HEK293T (cell line): ENCODE measurements around the gene METTL5.
"Not testable (repeated sequence)": the region's sequence is repeated elsewhere in the genome, so short reads cannot be mapped to it uniquely, and the experiment has no call there.

ENCODE experiments used
- CTCF ChIA-PET: fragments of 350-600 bp; formaldehyde crosslinking; extraction: SDS; loops from one replicate; lab custom pipeline; 2021; ENCODE audit warnings: antibody characterized with exemption, inconsistent platforms; lab: Yijun Ruan, JAX
- POLR2A ChIA-PET: fragments of 350-600 bp; formaldehyde crosslinking; extraction: SDS; loops from one replicate; lab custom pipeline; 2020; ENCODE audit warnings: antibody characterized with exemption, inconsistent platforms; lab: Yijun Ruan, JAX
- DNase-seq: peaks from one replicate; pipeline ENCODE4 v3.0.0; 2012; ENCODE audit warnings: mixed read lengths; ENCODE audit errors: extremely low spot score
- ARNT ChIP-seq: fragments of 450-650 bp; IDR thresholded peaks from 2 replicates; pipeline ENCODE4 v1.6.1; 2017; ENCODE audit warnings: mild to moderate bottlenecking
- BHLHE40 ChIP-seq: fragments of 450-650 bp; IDR thresholded peaks from 2 replicates; pipeline ENCODE4 v1.6.1; 2016; ENCODE audit warnings: mild to moderate bottlenecking, moderate library complexity, borderline replicate concordance
- CTBP1 ChIP-seq: fragments of 450-650 bp; IDR thresholded peaks from 2 replicates; pipeline ENCODE4 v1.6.1; 2016; ENCODE audit warnings: borderline replicate concordance
- ELF4 ChIP-seq: fragments of 450-650 bp; IDR thresholded peaks from 2 replicates; pipeline ENCODE4 v1.6.1; 2017; ENCODE audit warnings: antibody characterized with exemption
- FOXA1 ChIP-seq: fragments of 450-650 bp; IDR thresholded peaks from 2 replicates; pipeline ENCODE4 v1.6.1; 2016; ENCODE audit warnings: mild to moderate bottlenecking
- FOXK2 ChIP-seq: fragments of 450-650 bp; IDR thresholded peaks from 2 replicates; pipeline ENCODE4 v1.6.1; 2016; ENCODE audit warnings: mild to moderate bottlenecking
- FOXM1 ChIP-seq: fragments of 450-650 bp; IDR thresholded peaks from 2 replicates; pipeline ENCODE4 v1.6.1; 2017; ENCODE audit warnings: mild to moderate bottlenecking, borderline replicate concordance
- HDGF ChIP-seq: fragments of 450-650 bp; IDR thresholded peaks from 2 replicates; pipeline ENCODE4 v1.6.1; 2017; ENCODE audit warnings: antibody characterized with exemption, borderline replicate concordance
- L3MBTL2 ChIP-seq: fragments of 450-650 bp; conservative IDR thresholded peaks from 2 replicates; pipeline ENCODE4 v1.6.1; 2016; ENCODE audit warnings: mild to moderate bottlenecking
- LEF1 ChIP-seq: fragments of 450-650 bp; IDR thresholded peaks from 2 replicates; pipeline ENCODE4 v1.6.1; 2017; ENCODE audit warnings: mild to moderate bottlenecking, borderline replicate concordance
- NFRKB ChIP-seq: fragments of 450-650 bp; IDR thresholded peaks from 2 replicates; pipeline ENCODE4 v1.6.1; 2016; ENCODE audit warnings: mild to moderate bottlenecking, moderate library complexity
- SP1 ChIP-seq: fragments of 450-650 bp; IDR thresholded peaks from 2 replicates; pipeline ENCODE4 v1.6.1; 2017
- SUZ12 ChIP-seq: fragments of 450-650 bp; IDR thresholded peaks from 2 replicates; pipeline ENCODE4 v1.6.1; 2016; ENCODE audit warnings: mild to moderate bottlenecking
- TARDBP ChIP-seq: fragments of 450-650 bp; IDR thresholded peaks from 2 replicates; pipeline ENCODE4 v1.6.1; 2016
- ZNF384 ChIP-seq: fragments of 450-650 bp; IDR thresholded peaks from 2 replicates; pipeline ENCODE4 v1.6.1; 2016
- TF ChIP-seq, protein P1 (sequence below): fragments of 450-650 bp; IDR thresholded peaks from 2 replicates; pipeline ENCODE4 v1.6.1; 2016

Gene METTL5

GRCh38 chr2:169819106-169819505, 5.6 kb downstream of the METTL5 start:
- CTCF ChIA-PET: interaction anchor here (1.0 kb wide), 1 partner anchor 8 kb away, joined by 3 read pairs; the partner anchor contains the start of gene UBR3
- POLR2A ChIA-PET: interaction anchor here (1.2 kb wide), 1 partner anchor 9 kb away, joined by 6 read pairs; no protein-coding TSS in a partner anchor
- DNase-seq: no peak
- no peak for TF ChIP-seq FOXA1
- no peak for TF ChIP-seq BHLHE40
- TF ChIP-seq SUZ12: no peak
- TF ChIP-seq L3MBTL2: no peak
- TF ChIP-seq LEF1: no peak
- no peak for TF ChIP-seq ELF4
- TF ChIP-seq, protein P1, sequence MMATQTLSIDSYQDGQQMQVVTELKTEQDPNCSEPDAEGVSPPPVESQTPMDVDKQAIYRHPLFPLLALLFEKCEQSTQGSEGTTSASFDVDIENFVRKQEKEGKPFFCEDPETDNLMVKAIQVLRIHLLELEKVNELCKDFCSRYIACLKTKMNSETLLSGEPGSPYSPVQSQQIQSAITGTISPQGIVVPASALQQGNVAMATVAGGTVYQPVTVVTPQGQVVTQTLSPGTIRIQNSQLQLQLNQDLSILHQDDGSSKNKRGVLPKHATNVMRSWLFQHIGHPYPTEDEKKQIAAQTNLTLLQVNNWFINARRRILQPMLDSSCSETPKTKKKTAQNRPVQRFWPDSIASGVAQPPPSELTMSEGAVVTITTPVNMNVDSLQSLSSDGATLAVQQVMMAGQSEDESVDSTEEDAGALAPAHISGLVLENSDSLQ: no peak
- no peak for TF ChIP-seq FOXK2
- no peak for TF ChIP-seq ARNT
- TF ChIP-seq NFRKB: no peak
- TF ChIP-seq TARDBP: no peak
- no peak for TF ChIP-seq HDGF

DNA sequence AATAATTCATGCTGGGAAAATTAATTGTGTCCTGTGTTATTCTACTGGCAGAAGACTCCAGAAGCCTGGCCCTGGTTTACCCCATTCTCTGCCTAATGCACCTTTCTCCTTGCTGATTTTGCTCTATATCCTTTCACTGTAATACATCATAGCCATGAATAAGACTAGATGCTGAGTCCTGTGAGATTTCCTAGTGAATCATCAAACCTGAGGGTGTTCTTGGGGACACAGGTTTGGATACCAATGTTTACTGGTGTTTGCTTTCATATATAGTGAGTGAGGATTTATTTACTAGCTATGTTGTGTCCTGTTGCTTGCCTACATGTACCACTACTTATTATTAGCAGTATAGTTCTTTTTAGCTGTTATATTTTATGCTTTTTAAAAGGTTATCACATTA, 6.5 kb downstream of the METTL5 start:
- CTCF ChIA-PET: interaction anchor here (1.0 kb wide), 1 partner anchor 9 kb away, joined by 3 read pairs; the partner anchor contains the start of gene UBR3

GRCh38 chr2:169817369-169817768, 7.3 kb downstream of the METTL5 start:
- POLR2A ChIA-PET, DNase-seq: not testable (repeated sequence)
- CTCF ChIA-PET: interaction anchor here (0.5 kb wide), 1 partner anchor 365 kb away, joined by 3 read pairs; no protein-coding TSS in a partner anchor

More for the DNA sequence above, 6.5 kb downstream of the METTL5 start:
- POLR2A ChIA-PET: interaction anchor here (1.2 kb wide), 1 partner anchor 10 kb away, joined by 6 read pairs; no protein-coding TSS in a partner anchor
- no peak for DNase-seq
- TF ChIP-seq SUZ12 (no peak), ZNF384 (no peak), NFRKB (no peak), CTBP1 (no peak)

DNA sequence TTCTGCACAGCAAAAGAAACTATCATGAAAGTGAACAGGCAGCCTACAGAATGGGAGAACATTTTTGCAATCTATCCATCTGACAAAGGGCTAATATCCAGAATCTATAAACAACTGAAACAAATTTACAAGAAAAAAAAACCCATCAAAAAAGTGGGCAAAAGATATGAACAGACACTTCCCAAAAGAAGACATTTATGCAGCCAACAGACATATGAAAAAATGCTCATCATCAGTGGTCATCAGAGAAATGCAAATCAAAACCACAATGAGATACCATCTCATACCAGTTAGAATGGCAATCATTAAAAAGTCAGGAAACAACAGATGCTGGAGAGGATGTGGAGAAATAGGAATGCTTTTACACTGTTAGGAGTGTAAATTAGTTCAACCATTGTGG, 7.7 kb downstream of the METTL5 start:
- DNase-seq, POLR2A ChIA-PET, CTCF ChIA-PET: not testable (repeated sequence)

GRCh38 chr2:169815849-169816248, 8.9 kb downstream of the METTL5 start:
- DNase-seq: no peak
- TF ChIP-seq TARDBP: no peak
- TF ChIP-seq FOXM1: no peak
- TF ChIP-seq NFRKB: no peak
- no peak for TF ChIP-seq ELF4
- no peak for TF ChIP-seq FOXK2
- TF ChIP-seq LEF1: no peak
- TF ChIP-seq CTBP1: no peak
- TF ChIP-seq SUZ12: no peak
- TF ChIP-seq L3MBTL2: no peak
- TF ChIP-seq, protein P1: no peak
- TF ChIP-seq ZNF384: no peak
- TF ChIP-seq FOXA1: no peak
- no peak for TF ChIP-seq BHLHE40
- TF ChIP-seq HDGF: no peak
- TF ChIP-seq ARNT: no peak
- TF ChIP-seq SP1: no peak
- CTCF ChIA-PET: interaction anchor here (0.6 kb wide), 1 partner anchor 165 kb away, joined by 3 read pairs; no protein-coding TSS in a partner anchor
- POLR2A ChIA-PET: no interaction called here

DNA sequence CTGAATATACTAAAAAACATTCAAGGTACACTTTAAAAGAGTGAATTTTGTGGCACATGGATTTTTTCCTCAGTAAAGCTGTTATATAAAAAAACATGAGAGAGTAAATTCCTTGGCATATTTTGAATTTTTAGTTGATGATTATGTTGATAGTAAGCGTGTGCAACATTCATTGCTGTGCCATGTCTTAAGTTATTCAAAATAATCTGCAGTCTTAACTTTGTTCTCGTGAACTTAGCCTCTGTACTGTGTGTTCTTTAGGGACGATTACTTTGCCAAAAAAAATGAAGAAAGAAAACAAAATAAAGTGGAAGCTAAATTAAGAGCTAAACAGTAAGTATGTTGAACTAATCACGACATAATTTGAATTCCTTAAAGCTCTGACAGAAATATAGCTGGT, 16.5 kb downstream of the METTL5 start:
- ChIA-PET CTCF (no interaction called here), POLR2A (no interaction called here)
- DNase-seq: no peak
- TF ChIP-seq HDGF (no peak), ELF4 (no peak), SP1 (no peak), TARDBP (no peak), FOXM1 (no peak), ARNT (no peak), FOXA1 (no peak), FOXK2 (no peak), ZNF384 (no peak), SUZ12 (no peak), NFRKB (no peak), LEF1 (no peak)
- TF ChIP-seq, protein P1: no peak

DNA sequence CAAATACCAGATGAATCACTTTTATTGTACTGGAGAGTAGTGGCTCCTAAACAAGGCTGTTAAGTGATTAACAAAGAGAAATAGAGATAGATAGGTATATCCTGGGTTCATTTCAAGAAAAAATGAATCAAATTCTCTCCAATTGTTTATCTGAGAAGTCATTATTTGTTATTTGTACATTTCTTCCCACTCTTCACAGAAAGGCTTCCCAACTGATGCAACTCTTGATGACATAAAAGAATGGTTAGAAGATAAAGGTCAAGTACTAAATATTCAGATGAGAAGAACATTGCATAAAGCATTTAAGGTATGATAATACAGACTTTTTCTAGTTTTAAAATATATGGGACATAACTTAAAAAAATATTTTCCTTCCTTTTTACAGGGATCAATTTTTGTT, 18.1 kb downstream of the METTL5 start:
- no peak for DNase-seq
- TF ChIP-seq HDGF (no peak), L3MBTL2 (no peak), ARNT (no peak), CTBP1 (no peak), ELF4 (no peak), FOXM1 (no peak), LEF1 (no peak), TARDBP (no peak), BHLHE40 (no peak), FOXA1 (no peak), FOXK2 (no peak), NFRKB (no peak), SUZ12 (no peak), ZNF384 (no peak), SP1 (no peak)
- TF ChIP-seq, protein P1: no peak
- ChIA-PET CTCF (no interaction called here), POLR2A (no interaction called here)
